A549 (cell line): ENCODE data around the gene FOXM1. TPM values are rescaled to one million over a fixed set of nuclear protein-coding genes. Genes with fewer than 3 reads are reported as not detected.

Source experiments
- ATAC-seq, 2 experiments: fragments of 200-7000 bp in 1 of 2; fragments of >200 bp in 1 of 2; cut with Nextera tagmentation in 1 of 2; cut with Tn5 transposase in 1 of 2; 3 replicates each; pipeline versions ENCODE4 v1.8.0 to v1.9.1; 2018 to 2020; ENCODE audit warnings: mild to moderate bottlenecking in 1 of 2, moderate library complexity in 1 of 2
- CTCF ChIA-PET: fragments of 300-600 bp; sonication (Branson Sonifier 250); formaldehyde crosslinking; extraction: SDS; loops from one replicate; lab custom pipeline; 2021; ENCODE audit warnings: antibody characterized with exemption, inconsistent platforms; lab: Yijun Ruan, JAX
- POLR2A ChIA-PET: fragments of 350-600 bp; formaldehyde crosslinking; extraction: SDS; loops from one replicate; lab custom pipeline; 2021; ENCODE audit warnings: antibody characterized with exemption, inconsistent platforms; lab: Yijun Ruan, JAX
- DNase-seq, 2 experiments: peaks; one replicate each; pipeline versions ENCODE4 v3.0.0 to v3.0.0-alpha.2; 2011 to 2016; ENCODE audit warnings: low read depth in 1 of 2, low spot score in 1 of 2
- FAIRE-seq: peaks from 2 replicates; lab custom pipeline; 2011; peaks lifted over from hg19 to GRCh38; lab: Jason Lieb, UNC
- H3K27ac ChIP-seq, 2 experiments: fragments of >200 bp; sonication (Bioruptor Twin); formaldehyde crosslinking; 3 replicates each; pipeline ENCODE4 v1.5.1; 2016 to 2017
- H3K4me1 ChIP-seq: fragments of >200 bp; sonication (Bioruptor Twin); formaldehyde crosslinking; 3 replicates; pipeline ENCODE4 v1.6.1; 2016
- H3K4me2 ChIP-seq: fragments of >200 bp; sonication (Bioruptor Twin); formaldehyde crosslinking; 3 replicates; pipeline ENCODE4 v1.6.1; 2016
- H3K4me3 ChIP-seq: fragments of >200 bp; sonication (Bioruptor Twin); formaldehyde crosslinking; 3 replicates; pipeline ENCODE4 v1.5.1; 2016
- H3K9me3 ChIP-seq: fragments of >200 bp; sonication (Bioruptor Twin); formaldehyde crosslinking; 3 replicates; pipeline ENCODE4 v1.6.1; 2016
- BHLHE40 ChIP-seq: IDR thresholded peaks from 2 replicates; pipeline ENCODE4 v1.6.1; 2012; ENCODE audit warnings: low read depth, low read length, inconsistent platforms
- CEBPB ChIP-seq, 2 experiments: fragments of >200 bp in 1 of 2; sonication (Bioruptor Twin) in 1 of 2; formaldehyde crosslinking in 1 of 2; IDR thresholded peaks; 2 replicates each; pipeline ENCODE4 v1.6.1; 2012 to 2016
- EHF ChIP-seq: fragments of 250-450 bp; sonication (Bioruptor Pico); IDR thresholded peaks from 2 replicates; pipeline ENCODE4 v1.5.0; 2020; ENCODE audit warnings: mild to moderate bottlenecking
- EP300 ChIP-seq, 2 experiments: fragments of >200 bp; sonication (Bioruptor Twin); formaldehyde crosslinking; IDR thresholded peaks; 2 replicates in 1 of 2; 3 replicates in 1 of 2; pipeline ENCODE4 v1.6.1; 2016 to 2017
- FOSL2 ChIP-seq, 2 experiments: fragments of 450-650 bp in 1 of 2; fragments of >200 bp in 1 of 2; sonication (Bioruptor Twin) in 1 of 2; formaldehyde crosslinking; IDR thresholded peaks; 2 replicates each; pipeline versions ENCODE4 v1.5.0 to v1.6.1; 2016 to 2020; ENCODE audit warnings: mild to moderate bottlenecking in 1 of 2, moderate library complexity in 1 of 2
- GATA3 ChIP-seq: IDR thresholded peaks from 2 replicates; pipeline ENCODE4 v1.6.1; 2012; ENCODE audit warnings: borderline replicate concordance
- HDAC2 ChIP-seq: fragments of 200-600 bp; sonication (generic); IDR thresholded peaks from 2 replicates; pipeline ENCODE4 v1.6.1; 2016
- HOXB13 ChIP-seq: fragments of 250-450 bp; sonication (Bioruptor Pico); IDR thresholded peaks from 2 replicates; pipeline ENCODE4 v1.5.0; 2020; ENCODE audit warnings: low read depth, mild to moderate bottlenecking, moderate library complexity
- MAFK ChIP-seq: fragments of 450-650 bp; IDR thresholded peaks from 2 replicates; pipeline ENCODE4 v1.6.1; 2014; ENCODE audit not compliant: partially characterized antibody
- NPAS2 ChIP-seq: fragments of 250-450 bp; sonication (Bioruptor Pico); IDR thresholded peaks from 2 replicates; pipeline ENCODE4 v1.8.0; 2022; ENCODE audit warnings: mild to moderate bottlenecking, moderate library complexity, borderline replicate concordance
- POLR2A ChIP-seq: IDR thresholded peaks from 2 replicates; pipeline ENCODE4 v1.6.1; 2012; ENCODE audit warnings: mild to moderate bottlenecking, low read length
- POLR2AphosphoS2 ChIP-seq: conservative IDR thresholded peaks from 2 replicates; pipeline ENCODE4 v1.6.1; 2012; ENCODE audit warnings: low read length, improper control_type of control experiment, inconsistent platforms
- RARB ChIP-seq: fragments of 250-450 bp; sonication (Bioruptor Pico); IDR thresholded peaks from 2 replicates; pipeline ENCODE4 v1.8.0; 2021; ENCODE audit warnings: mild to moderate bottlenecking, moderate library complexity
- RFX5 ChIP-seq: fragments of 450-650 bp; IDR thresholded peaks from 2 replicates; pipeline ENCODE4 v1.7.1; 2014; ENCODE audit warnings: antibody characterized with exemption, mild to moderate bottlenecking, moderate library complexity
- SREBF2 ChIP-seq: fragments of 450-650 bp; IDR thresholded peaks from 2 replicates; pipeline ENCODE4 v1.6.1; 2014; ENCODE audit warnings: mild to moderate bottlenecking, moderate library complexity
- ZC3H11A ChIP-seq: fragments of 450-650 bp; IDR thresholded peaks from 2 replicates; pipeline ENCODE4 v1.6.1; 2014; ENCODE audit warnings: antibody characterized with exemption, mild to moderate bottlenecking
- WGBS: methylation state at CpG from one replicate; pipeline ENCODE4 v1.1.6; 2017; ENCODE audit errors: missing lambda C conversion rate; 5-methylcytosine and 5-hydroxymethylcytosine counted together
- polyA plus RNA-seq, 4 experiments: library from polyadenylated mRNA; depleted of rRNA in 3 of 4; stranded (reverse); fragments of >200 nt; fragmentation: RNase III in 1 of 4; extraction: RNeasy Plus Mini Kit Qiagen cat#74134 plus additional on column Dnase treatment in 1 of 4; gene quantifications; 2 replicates in 3 of 4; 3 replicates in 1 of 4; pipeline ENCODE4 v1.2.3, GENCODE V29; 2011 to 2017
- TF ChIP-seq, protein P1 (sequence below): fragments of 450-650 bp; IDR thresholded peaks from 2 replicates; pipeline ENCODE4 v1.6.1; 2014; ENCODE audit warnings: antibody characterized with exemption
- TF ChIP-seq, protein P2 (sequence below): fragments of >200 bp; sonication (Bioruptor Twin); formaldehyde crosslinking; IDR thresholded peaks from 3 replicates; pipeline ENCODE4 v1.5.1; 2016
- TF ChIP-seq, protein P3 (sequence below): IDR thresholded peaks from 2 replicates; pipeline ENCODE4 v1.6.1; 2012
- TF ChIP-seq, protein P4 (sequence below): fragments of >200 bp; sonication (Bioruptor Twin); formaldehyde crosslinking; IDR thresholded peaks from 2 replicates; pipeline ENCODE4 v1.6.1; 2016
- TF ChIP-seq, protein P5 (sequence below): fragments of 150-350 bp; IDR thresholded peaks from 2 replicates; pipeline ENCODE4 v1.6.1; 2014; ENCODE audit warnings: low read depth, mild to moderate bottlenecking, low read length

FOXM1 gene
- polyA plus RNA-seq, 2 of the 4 experiments (the other 2 are of a cell fraction) = 40.3 to 84.0 TPM

DNA sequence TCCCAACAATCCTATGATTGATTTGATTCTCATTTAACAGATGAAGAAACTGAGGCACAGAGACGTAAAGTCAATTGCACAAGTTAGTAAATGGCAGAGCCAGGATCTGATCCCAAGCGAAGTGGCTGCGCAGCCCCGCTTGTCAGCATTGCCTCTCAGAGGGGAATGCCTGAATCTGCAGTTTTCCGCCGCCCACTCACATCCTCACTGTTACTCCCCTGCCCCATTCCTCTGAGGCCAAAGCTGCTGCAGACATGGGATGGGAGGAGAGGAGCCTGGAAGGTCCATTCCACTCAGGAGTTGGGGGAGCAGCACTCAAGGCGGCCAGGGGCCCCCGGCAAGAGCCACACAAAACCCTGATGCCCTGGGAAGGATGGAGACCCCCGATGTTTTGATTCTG, 43.2 kb downstream of the FOXM1 start:
- POLR2A ChIA-PET = no interaction called here
- CTCF ChIA-PET = interaction anchor here (1.0 to 3.1 kb wide), 5 partner anchors 11 to 200 kb away, joined by 3 to 12 read pairs (median 3); no protein-coding TSS in a partner anchor
- no peak for FAIRE-seq

DNA sequence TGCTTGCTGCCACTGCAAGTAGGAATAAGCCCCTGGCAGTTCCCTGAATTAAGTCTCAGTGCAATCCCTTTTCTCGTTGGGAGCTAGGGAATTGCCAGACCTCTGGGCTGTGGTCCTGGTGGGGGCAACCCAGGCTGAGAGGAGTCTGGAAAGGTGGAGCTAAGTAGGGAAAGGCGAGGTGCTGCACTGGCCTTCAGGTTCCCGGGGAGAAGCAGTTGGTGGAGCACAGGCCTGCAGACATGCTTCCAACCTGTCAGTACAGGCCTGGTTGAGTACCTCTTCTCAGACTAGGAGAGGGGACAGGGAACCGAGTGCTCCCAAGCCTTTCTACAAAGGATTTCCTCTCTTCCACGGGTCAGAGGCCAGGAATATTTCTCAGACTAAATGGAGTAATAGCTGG, 43.6 kb downstream of the FOXM1 start:
- ATAC-seq (peak; percentile 16 to 33; a peak in 1 of 6 replicates), FAIRE-seq (no peak), DNase-seq (no peak)
- ChIA-PET CTCF (interaction anchor here (1.0 to 3.1 kb wide), 5 partner anchors 11 to 201 kb away, joined by 3 to 12 read pairs (median 3); no protein-coding TSS in a partner anchor), POLR2A (no interaction called here)
- Histone ChIP-seq H3K27ac (no peak overlapping the region), H3K4me3 (no peak overlapping the region), H3K4me2 (no peak overlapping the region), H3K9me3 (no peaks in the 10 kb centered on the region), H3K4me1 (no peaks in the 10 kb centered on the region)
- no peak for TF ChIP-seq RFX5
- no peak for TF ChIP-seq RARB
- TF ChIP-seq FOSL2 (IDR thresholded peaks at IDR 0.05) = no peak
- no peak for TF ChIP-seq FOSL2 (CRISPR knock-in tag; IDR thresholded peaks at IDR 0.05)
- no peak for TF ChIP-seq MAFK
- no peak for TF ChIP-seq ZC3H11A
- no peak for TF ChIP-seq SREBF2
- TF ChIP-seq, protein P1, sequence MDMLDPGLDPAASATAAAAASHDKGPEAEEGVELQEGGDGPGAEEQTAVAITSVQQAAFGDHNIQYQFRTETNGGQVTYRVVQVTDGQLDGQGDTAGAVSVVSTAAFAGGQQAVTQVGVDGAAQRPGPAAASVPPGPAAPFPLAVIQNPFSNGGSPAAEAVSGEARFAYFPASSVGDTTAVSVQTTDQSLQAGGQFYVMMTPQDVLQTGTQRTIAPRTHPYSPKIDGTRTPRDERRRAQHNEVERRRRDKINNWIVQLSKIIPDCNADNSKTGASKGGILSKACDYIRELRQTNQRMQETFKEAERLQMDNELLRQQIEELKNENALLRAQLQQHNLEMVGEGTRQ = no peak
- no peak for TF ChIP-seq EP300 (IDR thresholded peaks at IDR 0.05)
- no peak for TF ChIP-seq HDAC2
- TF ChIP-seq POLR2A = no peak
- TF ChIP-seq CEBPB (IDR thresholded peaks at IDR 0.05) = no peak
- TF ChIP-seq GATA3 = no peak
- TF ChIP-seq, protein P2, sequence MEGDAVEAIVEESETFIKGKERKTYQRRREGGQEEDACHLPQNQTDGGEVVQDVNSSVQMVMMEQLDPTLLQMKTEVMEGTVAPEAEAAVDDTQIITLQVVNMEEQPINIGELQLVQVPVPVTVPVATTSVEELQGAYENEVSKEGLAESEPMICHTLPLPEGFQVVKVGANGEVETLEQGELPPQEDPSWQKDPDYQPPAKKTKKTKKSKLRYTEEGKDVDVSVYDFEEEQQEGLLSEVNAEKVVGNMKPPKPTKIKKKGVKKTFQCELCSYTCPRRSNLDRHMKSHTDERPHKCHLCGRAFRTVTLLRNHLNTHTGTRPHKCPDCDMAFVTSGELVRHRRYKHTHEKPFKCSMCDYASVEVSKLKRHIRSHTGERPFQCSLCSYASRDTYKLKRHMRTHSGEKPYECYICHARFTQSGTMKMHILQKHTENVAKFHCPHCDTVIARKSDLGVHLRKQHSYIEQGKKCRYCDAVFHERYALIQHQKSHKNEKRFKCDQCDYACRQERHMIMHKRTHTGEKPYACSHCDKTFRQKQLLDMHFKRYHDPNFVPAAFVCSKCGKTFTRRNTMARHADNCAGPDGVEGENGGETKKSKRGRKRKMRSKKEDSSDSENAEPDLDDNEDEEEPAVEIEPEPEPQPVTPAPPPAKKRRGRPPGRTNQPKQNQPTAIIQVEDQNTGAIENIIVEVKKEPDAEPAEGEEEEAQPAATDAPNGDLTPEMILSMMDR = no peak
- no peak for TF ChIP-seq POLR2AphosphoS2
- no peak for TF ChIP-seq HOXB13 (CRISPR knock-in tag)
- TF ChIP-seq, protein P3, sequence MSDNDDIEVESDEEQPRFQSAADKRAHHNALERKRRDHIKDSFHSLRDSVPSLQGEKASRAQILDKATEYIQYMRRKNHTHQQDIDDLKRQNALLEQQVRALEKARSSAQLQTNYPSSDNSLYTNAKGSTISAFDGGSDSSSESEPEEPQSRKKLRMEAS = no peak
- TF ChIP-seq, protein P4, sequence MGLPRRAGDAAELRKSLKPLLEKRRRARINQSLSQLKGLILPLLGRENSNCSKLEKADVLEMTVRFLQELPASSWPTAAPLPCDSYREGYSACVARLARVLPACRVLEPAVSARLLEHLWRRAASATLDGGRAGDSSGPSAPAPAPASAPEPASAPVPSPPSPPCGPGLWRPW = no peak
- TF ChIP-seq EHF (CRISPR knock-in tag) = no peak
- TF ChIP-seq NPAS2 (CRISPR knock-in tag) = no peak
- TF ChIP-seq, protein P5, sequence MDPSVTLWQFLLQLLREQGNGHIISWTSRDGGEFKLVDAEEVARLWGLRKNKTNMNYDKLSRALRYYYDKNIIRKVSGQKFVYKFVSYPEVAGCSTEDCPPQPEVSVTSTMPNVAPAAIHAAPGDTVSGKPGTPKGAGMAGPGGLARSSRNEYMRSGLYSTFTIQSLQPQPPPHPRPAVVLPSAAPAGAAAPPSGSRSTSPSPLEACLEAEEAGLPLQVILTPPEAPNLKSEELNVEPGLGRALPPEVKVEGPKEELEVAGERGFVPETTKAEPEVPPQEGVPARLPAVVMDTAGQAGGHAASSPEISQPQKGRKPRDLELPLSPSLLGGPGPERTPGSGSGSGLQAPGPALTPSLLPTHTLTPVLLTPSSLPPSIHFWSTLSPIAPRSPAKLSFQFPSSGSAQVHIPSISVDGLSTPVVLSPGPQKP = no peak
- WGBS = 71% methylated on average over 5 of the region's 5 CpGs

More for the DNA sequence above, 43.2 kb downstream of the FOXM1 start:
- WGBS = 79% methylated on average over 9 of the region's 9 CpGs
- Histone ChIP-seq H3K9me3 (no peaks in the 10 kb centered on the region), H3K27ac (no peak overlapping the region), H3K4me3 (no peak overlapping the region), H3K4me2 (no peak overlapping the region), H3K4me1 (no peaks in the 10 kb centered on the region)
- TF ChIP-seq BHLHE40 = no peak
- no peak for DNase-seq
- no peak for ATAC-seq
